GM12878 (cell line): ENCODE results near the gene ARHGAP22.

Experiments
- EP300 ChIP-seq, 2 experiments: fragments of 150-350 bp in 1 of 2; IDR thresholded peaks; 2 replicates each; pipeline ENCODE4 v1.6.1; 2011 to 2012; ENCODE audit warnings: low read depth in 2 of 2, low read length in 2 of 2, borderline replicate concordance in 1 of 2, improper control_type of control experiment in 1 of 2, inconsistent platforms in 1 of 2; ENCODE audit not compliant: control insufficient read depth in 1 of 2
- HDAC2 ChIP-seq: fragments of 200-600 bp; sonication (generic); IDR thresholded peaks from 2 replicates; pipeline ENCODE4 v1.6.1; 2017
- JUNB ChIP-seq: IDR thresholded peaks from 2 replicates; pipeline ENCODE4 v1.6.1; 2016; ENCODE audit warnings: antibody characterized with exemption, mild to moderate bottlenecking
- MEF2A ChIP-seq: IDR thresholded peaks from 2 replicates; pipeline ENCODE4 v1.6.1; 2011; ENCODE audit warnings: low read depth, mild to moderate bottlenecking, low read length, moderate library complexity; ENCODE audit not compliant: insufficient read depth
- MEF2B ChIP-seq: fragments of 450-650 bp; IDR thresholded peaks from 2 replicates; pipeline ENCODE4 v1.6.1; 2018; ENCODE audit warnings: mild to moderate bottlenecking, moderate library complexity; ENCODE audit not compliant: partially characterized antibody, poor library complexity, severe bottlenecking
- POLR2A ChIP-seq: IDR thresholded peaks from 2 replicates; pipeline ENCODE4 v1.6.1; 2011; ENCODE audit warnings: low read depth, mild to moderate bottlenecking, low read length
- POLR2AphosphoS5 ChIP-seq: IDR thresholded peaks from 2 replicates; pipeline ENCODE4 v1.6.1; 2011; ENCODE audit warnings: mild to moderate bottlenecking, low read length, inconsistent platforms
- RELB ChIP-seq: fragments of 450-650 bp; IDR thresholded peaks from 2 replicates; pipeline ENCODE4 v1.6.1; 2017; ENCODE audit warnings: low read depth, mild to moderate bottlenecking, moderate library complexity
- TAF1 ChIP-seq: IDR thresholded peaks from 2 replicates; pipeline ENCODE4 v1.6.1; 2011; ENCODE audit warnings: mild to moderate bottlenecking, low read depth, low read length, borderline replicate concordance
- TF ChIP-seq, protein P1 (sequence below), 3 experiments: IDR thresholded peaks in 2 of 3; conservative IDR thresholded peaks in 1 of 3; 2 replicates each; pipeline ENCODE4 v1.5.1; 2011; ENCODE audit warnings: low read depth in 3 of 3, low read length in 3 of 3, mild to moderate bottlenecking in 3 of 3, control low read depth in 2 of 3, moderate library complexity in 2 of 3, inconsistent platforms in 1 of 3, mixed read lengths in 1 of 3; ENCODE audit not compliant: control insufficient read depth in 2 of 3, insufficient read depth in 1 of 3; ENCODE audit errors: extremely low read depth in 1 of 3

- TF ChIP-seq MEF2B: no peak
- no peak for TF ChIP-seq HDAC2
- no peak for TF ChIP-seq MEF2A
- no peak for TF ChIP-seq JUNB
- TF ChIP-seq, protein P1, sequence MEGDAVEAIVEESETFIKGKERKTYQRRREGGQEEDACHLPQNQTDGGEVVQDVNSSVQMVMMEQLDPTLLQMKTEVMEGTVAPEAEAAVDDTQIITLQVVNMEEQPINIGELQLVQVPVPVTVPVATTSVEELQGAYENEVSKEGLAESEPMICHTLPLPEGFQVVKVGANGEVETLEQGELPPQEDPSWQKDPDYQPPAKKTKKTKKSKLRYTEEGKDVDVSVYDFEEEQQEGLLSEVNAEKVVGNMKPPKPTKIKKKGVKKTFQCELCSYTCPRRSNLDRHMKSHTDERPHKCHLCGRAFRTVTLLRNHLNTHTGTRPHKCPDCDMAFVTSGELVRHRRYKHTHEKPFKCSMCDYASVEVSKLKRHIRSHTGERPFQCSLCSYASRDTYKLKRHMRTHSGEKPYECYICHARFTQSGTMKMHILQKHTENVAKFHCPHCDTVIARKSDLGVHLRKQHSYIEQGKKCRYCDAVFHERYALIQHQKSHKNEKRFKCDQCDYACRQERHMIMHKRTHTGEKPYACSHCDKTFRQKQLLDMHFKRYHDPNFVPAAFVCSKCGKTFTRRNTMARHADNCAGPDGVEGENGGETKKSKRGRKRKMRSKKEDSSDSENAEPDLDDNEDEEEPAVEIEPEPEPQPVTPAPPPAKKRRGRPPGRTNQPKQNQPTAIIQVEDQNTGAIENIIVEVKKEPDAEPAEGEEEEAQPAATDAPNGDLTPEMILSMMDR (IDR thresholded peaks at IDR 0.05 in 2 of 3, conservative IDR thresholded peaks at IDR 0.05 in 1 of 3; ENCODE audit: control insufficient read depth in 2 of 3, extremely low read depth in 1 of 3, insufficient read depth in 1 of 3, low read depth in 3 of 3, low read length in 3 of 3): no peak
- no peak for TF ChIP-seq EP300 (IDR thresholded peaks at IDR 0.05; ENCODE audit: borderline replicate concordance in 1 of 2, control insufficient read depth in 1 of 2, low read depth in 2 of 2, low read length in 2 of 2)
- no peak for TF ChIP-seq TAF1
- TF ChIP-seq POLR2A: no peak
- no peak for TF ChIP-seq POLR2AphosphoS5
- TF ChIP-seq RELB: no peak
Observed at GRCh38 chr10:48576501-48576900, 28.4 kb downstream of the ARHGAP22 start.
